ENCODE results near the gene STRIP2. TPM values are rescaled to one million over a fixed set of nuclear protein-coding genes. Genes with fewer than 3 reads are reported as not detected.

The STRIP2 gene, protein sequence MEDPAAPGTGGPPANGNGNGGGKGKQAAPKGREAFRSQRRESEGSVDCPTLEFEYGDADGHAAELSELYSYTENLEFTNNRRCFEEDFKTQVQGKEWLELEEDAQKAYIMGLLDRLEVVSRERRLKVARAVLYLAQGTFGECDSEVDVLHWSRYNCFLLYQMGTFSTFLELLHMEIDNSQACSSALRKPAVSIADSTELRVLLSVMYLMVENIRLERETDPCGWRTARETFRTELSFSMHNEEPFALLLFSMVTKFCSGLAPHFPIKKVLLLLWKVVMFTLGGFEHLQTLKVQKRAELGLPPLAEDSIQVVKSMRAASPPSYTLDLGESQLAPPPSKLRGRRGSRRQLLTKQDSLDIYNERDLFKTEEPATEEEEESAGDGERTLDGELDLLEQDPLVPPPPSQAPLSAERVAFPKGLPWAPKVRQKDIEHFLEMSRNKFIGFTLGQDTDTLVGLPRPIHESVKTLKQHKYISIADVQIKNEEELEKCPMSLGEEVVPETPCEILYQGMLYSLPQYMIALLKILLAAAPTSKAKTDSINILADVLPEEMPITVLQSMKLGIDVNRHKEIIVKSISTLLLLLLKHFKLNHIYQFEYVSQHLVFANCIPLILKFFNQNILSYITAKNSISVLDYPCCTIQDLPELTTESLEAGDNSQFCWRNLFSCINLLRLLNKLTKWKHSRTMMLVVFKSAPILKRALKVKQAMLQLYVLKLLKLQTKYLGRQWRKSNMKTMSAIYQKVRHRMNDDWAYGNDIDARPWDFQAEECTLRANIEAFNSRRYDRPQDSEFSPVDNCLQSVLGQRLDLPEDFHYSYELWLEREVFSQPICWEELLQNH
- total RNA-seq, result 1.3 TPM
- long read RNA-seq, result 0 reads

DNA sequence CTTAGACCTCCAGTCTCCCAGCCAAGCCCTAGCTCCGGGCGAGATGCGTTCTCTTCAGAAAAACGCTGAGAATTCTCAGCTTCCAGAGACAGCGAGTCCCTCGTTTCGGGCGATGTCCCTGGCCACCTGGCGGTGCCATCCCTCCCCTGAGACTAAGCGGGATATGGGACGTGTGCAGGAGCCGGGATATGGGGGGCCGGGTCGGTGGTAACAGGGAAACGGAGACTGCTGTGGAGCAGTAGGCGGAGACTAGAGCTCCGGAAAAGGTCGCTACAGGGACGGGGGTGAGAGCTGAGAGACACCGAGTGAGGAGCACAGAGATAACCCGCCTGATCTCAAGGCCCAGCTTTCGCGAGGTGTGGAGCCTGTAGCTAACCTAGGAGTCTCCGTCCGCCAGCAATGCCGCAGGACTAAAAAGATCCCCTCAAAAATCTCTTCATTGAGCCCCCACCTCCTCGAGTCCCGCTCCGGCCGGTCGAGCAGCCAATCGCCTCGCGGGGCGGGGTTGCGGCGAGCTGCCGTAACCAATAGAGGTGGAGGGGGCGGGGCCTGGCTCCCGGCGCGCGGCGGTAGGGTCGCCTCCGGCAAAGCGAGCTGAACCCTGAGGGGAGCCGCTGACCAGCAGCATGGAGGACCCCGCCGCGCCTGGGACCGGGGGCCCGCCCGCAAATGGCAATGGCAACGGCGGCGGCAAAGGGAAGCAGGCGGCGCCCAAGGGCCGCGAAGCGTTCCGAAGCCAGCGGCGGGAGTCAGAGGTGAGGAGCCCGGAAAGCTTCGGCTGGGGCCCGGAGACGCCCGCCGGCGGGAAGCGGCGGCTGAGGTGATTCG is at the start of gene STRIP2:
Gene STRIP2 (plus strand): TSS at position 586 of the 828 bp plus-strand sequence. CDS start 41 bp downstream, at position 627.
- ATAC-seq, result peak; percentile 98
- Histone ChIP-seq H3K27ac (peak within 1 kb of the TSS; percentile 19), H3K36me3 (no peaks in the 10 kb centered on the region), H3K27me3 (peaks cover 12% of the 10 kb centered on the region), H3K9me3 (no peaks in the 10 kb centered on the region), H3K4me1 (peaks cover 13% of the 10 kb centered on the region), H3K4me3 (peak within 1 kb of the TSS; percentile 88)
- intact Hi-C loops (cut with DNase I), result no loop called here
- TF ChIP-seq, protein P1, sequence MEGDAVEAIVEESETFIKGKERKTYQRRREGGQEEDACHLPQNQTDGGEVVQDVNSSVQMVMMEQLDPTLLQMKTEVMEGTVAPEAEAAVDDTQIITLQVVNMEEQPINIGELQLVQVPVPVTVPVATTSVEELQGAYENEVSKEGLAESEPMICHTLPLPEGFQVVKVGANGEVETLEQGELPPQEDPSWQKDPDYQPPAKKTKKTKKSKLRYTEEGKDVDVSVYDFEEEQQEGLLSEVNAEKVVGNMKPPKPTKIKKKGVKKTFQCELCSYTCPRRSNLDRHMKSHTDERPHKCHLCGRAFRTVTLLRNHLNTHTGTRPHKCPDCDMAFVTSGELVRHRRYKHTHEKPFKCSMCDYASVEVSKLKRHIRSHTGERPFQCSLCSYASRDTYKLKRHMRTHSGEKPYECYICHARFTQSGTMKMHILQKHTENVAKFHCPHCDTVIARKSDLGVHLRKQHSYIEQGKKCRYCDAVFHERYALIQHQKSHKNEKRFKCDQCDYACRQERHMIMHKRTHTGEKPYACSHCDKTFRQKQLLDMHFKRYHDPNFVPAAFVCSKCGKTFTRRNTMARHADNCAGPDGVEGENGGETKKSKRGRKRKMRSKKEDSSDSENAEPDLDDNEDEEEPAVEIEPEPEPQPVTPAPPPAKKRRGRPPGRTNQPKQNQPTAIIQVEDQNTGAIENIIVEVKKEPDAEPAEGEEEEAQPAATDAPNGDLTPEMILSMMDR (IDR thresholded peaks at IDR 0.05), result no peak
- DNase-seq, result peak; percentile 96

DNA sequence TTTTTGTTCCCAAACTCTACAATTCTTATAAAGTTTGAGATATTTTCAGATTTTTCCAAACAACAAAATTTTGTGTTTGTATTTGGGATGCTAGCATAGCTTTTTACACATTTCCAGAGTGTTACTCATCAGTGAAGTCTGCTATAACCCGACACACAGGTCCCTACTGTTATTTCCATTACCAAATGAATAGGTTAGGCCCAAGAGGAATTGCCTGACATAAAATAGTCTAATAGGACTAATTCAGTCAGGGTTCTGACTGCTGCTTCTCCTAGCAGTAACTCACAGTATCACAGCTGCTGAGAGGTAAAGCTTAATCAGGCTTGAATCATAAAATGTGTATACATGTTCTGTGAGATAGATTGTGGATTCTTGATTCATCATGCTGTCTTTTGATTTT is 49.1 kb upstream of the STRIP2 start:
- peaks cover 13% of the 10 kb centered on the region for H3K36me3 ChIP-seq
- TF ChIP-seq, protein P1 (IDR thresholded peaks at IDR 0.05), result no peak
- DNase-seq (no peak), ATAC-seq (no peak)
- H3K4me3 ChIP-seq, result no peak overlapping the region
- H3K9me3 ChIP-seq, result no peaks in the 10 kb centered on the region
- no peaks in the 10 kb centered on the region for H3K27me3 ChIP-seq
- intact Hi-C loops (cut with DNase I), result no loop called here
- H3K4me1 ChIP-seq, result no peaks in the 10 kb centered on the region
- H3K27ac ChIP-seq, result no peak overlapping the region

DNA sequence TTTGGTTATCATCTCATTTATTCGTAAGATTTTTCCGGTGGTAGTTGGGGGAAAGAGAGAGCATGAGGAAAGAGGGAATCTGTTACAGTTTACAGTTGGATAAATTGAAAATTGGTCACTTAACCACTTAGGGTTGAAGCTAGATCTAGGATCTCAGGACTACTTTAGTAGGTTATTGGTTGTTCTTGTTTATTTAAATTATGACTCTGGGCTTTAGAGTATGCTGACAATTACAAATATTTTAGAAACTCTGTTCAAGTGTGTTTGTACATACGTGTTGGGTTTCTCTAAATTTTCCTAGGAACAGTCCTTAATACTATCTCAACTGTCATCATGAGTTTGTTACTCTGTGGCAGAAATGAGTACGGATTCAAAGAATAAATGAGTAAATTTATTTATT is 48.6 kb upstream of the STRIP2 start:
- TF ChIP-seq, protein P1 (IDR thresholded peaks at IDR 0.05), result no peak
- no peaks in the 10 kb centered on the region for H3K4me1 ChIP-seq
- H3K27me3 ChIP-seq, result no peaks in the 10 kb centered on the region
- no peak overlapping the region for H3K4me3 ChIP-seq
- DNase-seq (no peak), ATAC-seq (no peak)
- peaks cover 17% of the 10 kb centered on the region for H3K36me3 ChIP-seq
- no peak overlapping the region for H3K27ac ChIP-seq
- intact Hi-C loops (cut with DNase I), result no loop called here
- no peaks in the 10 kb centered on the region for H3K9me3 ChIP-seq

DNA sequence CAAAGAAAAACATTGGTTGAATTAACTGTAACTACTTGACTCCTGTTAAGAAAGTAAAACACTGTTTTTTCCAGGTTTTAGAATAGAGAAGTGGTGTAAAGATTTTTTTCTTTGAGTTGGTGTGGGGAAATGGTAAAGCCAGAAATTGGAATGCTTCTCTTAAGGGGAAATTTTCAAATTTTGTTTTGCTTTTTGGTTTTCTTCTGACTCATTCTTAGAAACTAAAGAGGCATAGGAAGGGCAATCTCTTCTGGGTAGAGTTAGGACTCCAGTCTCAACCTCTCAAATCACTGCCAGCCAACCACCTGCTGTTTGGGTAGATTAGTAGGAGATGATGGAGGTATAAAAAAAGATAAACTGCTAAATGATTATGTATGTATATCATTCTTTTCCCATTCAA is 47.7 kb upstream of the STRIP2 start:
- Histone ChIP-seq H3K4me1 (no peaks in the 10 kb centered on the region), H3K27ac (no peak overlapping the region), H3K9me3 (no peaks in the 10 kb centered on the region), H3K4me3 (no peak overlapping the region), H3K27me3 (no peaks in the 10 kb centered on the region), H3K36me3 (peaks cover 17% of the 10 kb centered on the region)
- ATAC-seq (no peak), DNase-seq (no peak)
- TF ChIP-seq, protein P1 (IDR thresholded peaks at IDR 0.05), result no peak
- intact Hi-C loops (cut with DNase I), result no loop called here

DNA sequence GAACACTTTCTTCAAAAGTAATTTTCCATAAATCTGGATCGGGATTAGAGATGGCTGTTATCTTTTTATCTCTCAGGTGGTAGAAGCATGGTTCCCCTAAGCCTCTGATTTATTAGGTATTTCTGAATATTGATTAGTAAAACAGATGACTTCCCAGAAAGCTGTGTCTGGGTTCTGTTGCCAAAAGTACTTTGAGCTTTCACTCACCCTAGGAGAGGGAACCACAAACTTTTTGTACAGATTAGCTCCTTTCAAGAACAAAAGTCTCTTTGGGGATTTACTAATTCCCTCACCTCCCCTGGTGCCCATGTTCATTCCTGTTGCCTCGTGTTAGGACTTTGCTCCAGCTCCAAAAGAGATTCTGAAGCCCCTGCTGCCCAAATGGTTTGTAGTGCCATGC is 46.7 kb upstream of the STRIP2 start:
- TF ChIP-seq, protein P1 (IDR thresholded peaks at IDR 0.05), result no peak
- Histone ChIP-seq H3K9me3 (no peaks in the 10 kb centered on the region), H3K4me1 (no peaks in the 10 kb centered on the region), H3K36me3 (peaks cover 22% of the 10 kb centered on the region), H3K27ac (no peak overlapping the region), H3K4me3 (no peak overlapping the region), H3K27me3 (no peaks in the 10 kb centered on the region)
- no peak for DNase-seq
- ATAC-seq, result no peak
- intact Hi-C loops (cut with DNase I), result no loop called here
